Endothelial cell of umbilical vein (primary cell): ENCODE data around the gene JDP2. TPM values are rescaled to one million over a fixed set of nuclear protein-coding genes. Genes with fewer than 3 reads are reported as not detected.
A peak's percentile ranks its signal among the peaks of the same experiment; 100 is the strongest.

Source experiments
- BruUV-seq: library from RNA; stranded (reverse); fragments of 400-500 nt; replicated peaks from 2 replicates; lab custom pipeline; 2021; lab: Mats Ljungman, UMichigan
- CTCF ChIA-PET: fragments of 300-600, 350-600 bp; sonication (Branson Sonifier 250); formaldehyde crosslinking; loops from one replicate; lab custom pipeline; 2021; ENCODE audit warnings: antibody characterized with exemption, inconsistent platforms; lab: Charles Lee
- POLR2A ChIA-PET: fragments of 300-600, 350-600 bp; sonication (Branson Sonifier 250); formaldehyde crosslinking; loops from one replicate; lab custom pipeline; 2021; ENCODE audit warnings: antibody characterized with exemption, inconsistent platforms; lab: Charles Lee
- DNase-seq: peaks from one replicate; pipeline ENCODE4 v3.0.0-alpha.2; 2011; ENCODE audit warnings: low read depth, low spot score
- FAIRE-seq: peaks from 2 replicates; lab custom pipeline; 2011; peaks lifted over from hg19 to GRCh38; lab: Jason Lieb, UNC
- H2AFZ ChIP-seq: 2 replicates; pipeline ENCODE4 v1.6.0; 2012; ENCODE audit warnings: low read depth, low read length, control low read depth, inconsistent platforms
- H3K27ac ChIP-seq: 2 replicates; pipeline ENCODE4 v1.5.1; 2011; ENCODE audit warnings: low read depth, mild to moderate bottlenecking, control low read depth, low read length, moderate library complexity; ENCODE audit not compliant: insufficient read depth
- H3K27me3 ChIP-seq, 2 experiments: 2 replicates each; pipeline versions ENCODE4 v1.6.0 to v1.6.1; 2011; ENCODE audit warnings: low read length in 2 of 2, mixed read lengths in 1 of 2; ENCODE audit not compliant: control insufficient read depth in 2 of 2, insufficient read depth in 2 of 2
- H3K36me3 ChIP-seq, 2 experiments: 2 replicates in 1 of 2; 3 replicates in 1 of 2; pipeline ENCODE4 v1.5.1; 2011; ENCODE audit warnings: low read length in 2 of 2, mild to moderate bottlenecking in 1 of 2, moderate library complexity in 1 of 2; ENCODE audit not compliant: control insufficient read depth in 2 of 2, insufficient read depth in 2 of 2; ENCODE audit errors: extremely low read depth in 1 of 2
- H3K4me1 ChIP-seq: 3 replicates; pipeline ENCODE4 v1.5.1; 2011; ENCODE audit warnings: mild to moderate bottlenecking, low read length; ENCODE audit not compliant: control insufficient read depth, insufficient read depth; ENCODE audit errors: extremely low read depth
- H3K4me2 ChIP-seq: 2 replicates; pipeline ENCODE4 v1.6.1; 2011; ENCODE audit warnings: low read length, control low read depth, mixed read lengths; ENCODE audit not compliant: insufficient read depth
- H3K4me3 ChIP-seq, 3 experiments: fragments of 200-600 bp in 1 of 3; sonication (generic), shearing (Covaris generic) in 1 of 3; replicated peaks in 1 of 3; 2 replicates each; pipeline ENCODE4 v1.5.1; 2011 to 2016; ENCODE audit warnings: control low read depth in 3 of 3, low read length in 3 of 3, mild to moderate bottlenecking in 2 of 3, inconsistent platforms in 1 of 3, low read depth in 1 of 3, moderate library complexity in 1 of 3; ENCODE audit not compliant: insufficient read depth in 1 of 3
- H3K79me2 ChIP-seq: 2 replicates; pipeline ENCODE4 v1.6.0; 2012; ENCODE audit warnings: low read length, inconsistent platforms; ENCODE audit not compliant: control insufficient read depth, insufficient read depth
- H3K9ac ChIP-seq: replicated peaks from 2 replicates; pipeline ENCODE3; 2011; ENCODE audit warnings: low read length, control low read depth; ENCODE audit not compliant: insufficient read depth; ENCODE audit errors: extremely low read depth
- H3K9me1 ChIP-seq: replicated peaks from 3 replicates; pipeline ENCODE4 v1.6.0; 2011; ENCODE audit warnings: mild to moderate bottlenecking, low read length; ENCODE audit not compliant: control insufficient read depth, insufficient read depth; ENCODE audit errors: extremely low read depth
- H3K9me3 ChIP-seq: replicated peaks from 2 replicates; pipeline ENCODE4 v1.5.1; 2012; ENCODE audit warnings: low read length, inconsistent platforms; ENCODE audit not compliant: control insufficient read depth, insufficient read depth
- H4K20me1 ChIP-seq: replicated peaks from 2 replicates; pipeline ENCODE3; 2011; ENCODE audit warnings: mild to moderate bottlenecking, low read length; ENCODE audit not compliant: control insufficient read depth, insufficient read depth; ENCODE audit errors: extremely low read depth
- CTCF ChIP-seq, 2 donors: IDR thresholded peaks; 1 replicate in 1 of 2; 2 replicates in 1 of 2; pipeline ENCODE4 v1.5.1; 2011; ENCODE audit warnings: low read length in 2 of 2, mild to moderate bottlenecking in 2 of 2, moderate library complexity in 2 of 2, control low read depth in 1 of 2, inconsistent platforms in 1 of 2, low read depth in 1 of 2; ENCODE audit not compliant: insufficient read depth in 1 of 2; ENCODE audit errors: extremely low read depth in 1 of 2
- EZH2 ChIP-seq: IDR thresholded peaks from 2 replicates; pipeline ENCODE4 v1.6.1; 2012; ENCODE audit warnings: borderline replicate concordance, low read depth, mild to moderate bottlenecking, moderate library complexity, low read length, inconsistent platforms; ENCODE audit not compliant: severe bottlenecking
- FOS ChIP-seq: IDR thresholded peaks from 2 replicates; pipeline ENCODE4 v1.6.1; 2011; ENCODE audit warnings: mild to moderate bottlenecking, low read length, moderate library complexity, borderline replicate concordance; ENCODE audit not compliant: insufficient read depth
- GATA2 ChIP-seq: IDR thresholded peaks from 2 replicates; pipeline ENCODE4 v1.7.0; 2011; ENCODE audit warnings: low read depth, mild to moderate bottlenecking, moderate library complexity, mixed read lengths, low read length; ENCODE audit not compliant: insufficient read length, insufficient read depth
- JUN ChIP-seq: IDR thresholded peaks from 2 replicates; pipeline ENCODE4 v1.6.1; 2011; ENCODE audit warnings: borderline replicate concordance, low read depth; ENCODE audit not compliant: insufficient read length, insufficient read depth
- MAX ChIP-seq: IDR thresholded peaks from 2 replicates; pipeline ENCODE4 v1.6.1; 2011; ENCODE audit not compliant: insufficient read depth, insufficient read length
- MYC ChIP-seq: IDR thresholded peaks from one replicate; pipeline ENCODE4 v1.6.1; 2011; ENCODE audit warnings: mild to moderate bottlenecking, low read depth, low read length
- POLR2A ChIP-seq: IDR thresholded peaks from 2 replicates; pipeline ENCODE4 v1.6.1; 2012; ENCODE audit warnings: low read depth, mild to moderate bottlenecking, control low read depth, low read length
- POLR2AphosphoS5 ChIP-seq: IDR thresholded peaks from 2 replicates; pipeline ENCODE4 v1.6.1; 2012; ENCODE audit warnings: low read depth, mild to moderate bottlenecking, control low read depth, low read length, moderate library complexity; ENCODE audit not compliant: insufficient read depth
- dilution Hi-C: fragments of 300-500 bp; cut with MboI; formaldehyde crosslinking; loops from one replicate; pipeline ENCODE4 v1.15.0; 2019; ENCODE audit warnings: low sequenced_read_pairs; ENCODE audit not compliant: extremely low pct_ligation_motif_present
- intact Hi-C: fragments of 100-400 bp; cut with micrococcal nuclease; formaldehyde crosslinking; loops from one replicate; pipeline ENCODE4 v1.10.0; 2022
- polyA plus RNA-seq, 4 experiments: library from polyadenylated mRNA; depleted of rRNA in 3 of 4; stranded (reverse) in 3 of 4; unstranded in 1 of 4; fragments of >200 nt; gene quantifications; 2 replicates each; pipeline versions ENCODE4 v1.2.1 to v1.2.3, GENCODE V29; 2011 to 2012; ENCODE audit warnings: missing spikeins in 1 of 4
- total RNA-seq: library from RNA; stranded (reverse); gene quantifications from 2 replicates; pipeline ENCODE4 v1.2.3, GENCODE V29; 2021

The JDP2 gene
- total and polyA plus RNA-seq, 2 donors (not counting 3 experiments of a cell fraction or from before 2014, with no cell fraction given), result 3.2 to 10.6 TPM

- CTCF ChIA-PET, result interaction anchor here (0.7 to 1.8 kb wide), 9 partner anchors 10 to 187 kb away, joined by 3 to 17 read pairs (median 4); partner anchors contain the start of gene FLVCR2
- no peak overlapping the region for H3K4me3 ChIP-seq
- no peak overlapping the region for H3K9ac ChIP-seq
- dilution Hi-C loops, result no loop called here
- H3K9me3 ChIP-seq, result no peaks in the 10 kb centered on the region
- no peaks in the 10 kb centered on the region for H4K20me1 ChIP-seq
- intact Hi-C loops, result no loop called here
- no peak overlapping the region for H3K4me2 ChIP-seq
- FAIRE-seq, result no peak
- no peak for DNase-seq
- no peaks in the 10 kb centered on the region for H3K27me3 ChIP-seq
- BruUV-seq, result no TSS peak
- POLR2A ChIA-PET, result no interaction called here
- no peak overlapping the region for H2AFZ ChIP-seq
- H3K4me1 ChIP-seq, result no peaks in the 10 kb centered on the region
- H3K36me3 ChIP-seq, result no peaks in the 10 kb centered on the region
- H3K27ac ChIP-seq, result no peak overlapping the region
- H3K79me2 ChIP-seq, result no peaks in the 10 kb centered on the region
- TF ChIP-seq FOS, result peak; percentile 39
- no peak for TF ChIP-seq EZH2
- no peaks in the 10 kb centered on the region for H3K9me1 ChIP-seq
Measured at GRCh38 chr14:75494896-75495295, 67.1 kb downstream of the JDP2 start.

GRCh38 chr14:75495399-75495798 lies 67.6 kb downstream of the JDP2 start:
- Histone ChIP-seq H4K20me1 (no peaks in the 10 kb centered on the region), H3K4me1 (no peaks in the 10 kb centered on the region), H3K9ac (no peak overlapping the region), H2AFZ (no peak overlapping the region), H3K36me3 (no peaks in the 10 kb centered on the region), H3K27me3 (no peaks in the 10 kb centered on the region), H3K9me1 (no peaks in the 10 kb centered on the region), H3K27ac (no peak overlapping the region), H3K4me3 (no peak overlapping the region), H3K4me2 (no peak overlapping the region), H3K79me2 (no peaks in the 10 kb centered on the region), H3K9me3 (no peaks in the 10 kb centered on the region)
- TF ChIP-seq POLR2A (no peak), EZH2 (no peak), GATA2 (no peak), FOS (no peak), JUN (no peak), MYC (no peak), MAX (no peak), POLR2AphosphoS5 (no peak), CTCF (IDR thresholded peaks at IDR 0.05; ENCODE audit: extremely low read depth in 1 of 2, insufficient read depth in 1 of 2, low read depth in 1 of 2, low read length in 2 of 2) (no peak)
- no peak for FAIRE-seq
- ChIA-PET CTCF (interaction anchor here (1.0 to 1.8 kb wide), 8 partner anchors 24 to 187 kb away, joined by 3 to 17 read pairs (median 4); partner anchors contain the start of gene FLVCR2), POLR2A (interaction anchor here (0.6 kb wide), 1 partner anchor 193 kb away, joined by 4 read pairs; no protein-coding TSS in a partner anchor)
- dilution Hi-C loops, result no loop called here
- intact Hi-C loops, result no loop called here
- DNase-seq, result no peak
- no TSS peak for BruUV-seq
